Mucosa of descending colon (tissue), 3 donors: ENCODE measurements around the gene CHST11. TPM values are rescaled to one million over a fixed set of nuclear protein-coding genes. Genes with fewer than 3 reads are reported as not detected.
A peak's percentile ranks its signal among the peaks of the same experiment; 100 is the strongest.

Experiments
- ATAC-seq: fragments of 200-7000 bp; cut with Tn5 transposase; one replicate; pipeline ENCODE4 v1.9.1; 2020; ENCODE audit warnings: mild to moderate bottlenecking, moderate library complexity
- DNase-seq, 3 donors: peaks; one replicate each; pipeline ENCODE4 v3.0.0-alpha.2; 2020
- H3K36me3 ChIP-seq: fragments of 200-600 bp; one replicate; pipeline ENCODE4 v1.8.0; 2021; ENCODE audit warnings: low read depth, mild to moderate bottlenecking
- H3K4me1 ChIP-seq: fragments of 200-600 bp; one replicate; pipeline ENCODE4 v1.8.0; 2021; ENCODE audit warnings: low read depth, mild to moderate bottlenecking
- H3K4me3 ChIP-seq: fragments of 200-600 bp; one replicate; pipeline ENCODE4 v1.8.0; 2021; ENCODE audit warnings: mild to moderate bottlenecking
- H3K9me3 ChIP-seq: fragments of 200-600 bp; one replicate; pipeline ENCODE4 v1.8.0; 2021; ENCODE audit warnings: mild to moderate bottlenecking
- intact Hi-C, 2 donors: fragments of 100-400 bp; cut with DNase I in 1 of 2; cut with micrococcal nuclease in 1 of 2; formaldehyde crosslinking; loops; one replicate each; pipeline versions ENCODE4 v1.11.0 to v1.11.1; 2022; cut with DNase I, micrococcal nuclease
- total RNA-seq, 3 donors: library from RNA; stranded (reverse); fragmentation: NEBNext Ultra II Directional in 2 of 3; extraction: Animal tissue kit (Norgen Biotek cat#: 25700) in 2 of 3; gene quantifications; one replicate each; pipeline versions ENCODE4 v1.2.1 to v1.2.4, GENCODE V29; 2021 to 2023
- TF ChIP-seq, protein P1 (sequence below): fragments of 200-600 bp; IDR thresholded peaks from one replicate; pipeline ENCODE4 v1.8.0; 2022; ENCODE audit warnings: antibody characterized with exemption, mild to moderate bottlenecking
- donor health status: DM: no; HTN: no; CAD: no; lungs with moderate emphysema.
- donor health status: DM: no; HTN: no; CAD: no.
- donor health status: DM: no; HTN: yes; CAD: no.

The CHST11 gene
- total RNA-seq, 3 donors from 2014 or later: 3.3 to 15.2 (median 6.6) TPM

DNA sequence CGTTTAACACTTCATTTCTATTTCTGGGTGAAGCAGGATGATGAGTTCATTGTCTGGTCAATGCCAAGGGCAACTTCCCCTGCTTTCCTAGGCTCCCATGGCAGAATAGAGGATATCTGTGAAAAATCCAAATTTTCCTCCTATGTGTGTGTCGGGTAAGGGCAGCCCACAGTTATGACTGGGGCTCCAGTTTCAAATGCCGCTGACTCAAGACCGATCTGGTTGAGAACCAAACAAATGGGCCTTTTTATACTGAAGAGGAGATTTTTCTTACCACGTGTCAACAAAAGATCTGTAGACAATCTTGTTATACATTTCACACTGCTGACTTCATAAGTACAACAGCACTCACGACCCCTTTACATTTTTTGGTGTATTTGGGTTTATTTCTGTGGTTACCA is 120.8 kb downstream of the CHST11 start:
- Histone ChIP-seq H3K4me3 (no peak overlapping the region), H3K36me3 (no peaks in the 10 kb centered on the region), H3K9me3 (no peaks in the 10 kb centered on the region), H3K4me1 (peaks cover 3% of the 10 kb centered on the region)
- TF ChIP-seq, protein P1, sequence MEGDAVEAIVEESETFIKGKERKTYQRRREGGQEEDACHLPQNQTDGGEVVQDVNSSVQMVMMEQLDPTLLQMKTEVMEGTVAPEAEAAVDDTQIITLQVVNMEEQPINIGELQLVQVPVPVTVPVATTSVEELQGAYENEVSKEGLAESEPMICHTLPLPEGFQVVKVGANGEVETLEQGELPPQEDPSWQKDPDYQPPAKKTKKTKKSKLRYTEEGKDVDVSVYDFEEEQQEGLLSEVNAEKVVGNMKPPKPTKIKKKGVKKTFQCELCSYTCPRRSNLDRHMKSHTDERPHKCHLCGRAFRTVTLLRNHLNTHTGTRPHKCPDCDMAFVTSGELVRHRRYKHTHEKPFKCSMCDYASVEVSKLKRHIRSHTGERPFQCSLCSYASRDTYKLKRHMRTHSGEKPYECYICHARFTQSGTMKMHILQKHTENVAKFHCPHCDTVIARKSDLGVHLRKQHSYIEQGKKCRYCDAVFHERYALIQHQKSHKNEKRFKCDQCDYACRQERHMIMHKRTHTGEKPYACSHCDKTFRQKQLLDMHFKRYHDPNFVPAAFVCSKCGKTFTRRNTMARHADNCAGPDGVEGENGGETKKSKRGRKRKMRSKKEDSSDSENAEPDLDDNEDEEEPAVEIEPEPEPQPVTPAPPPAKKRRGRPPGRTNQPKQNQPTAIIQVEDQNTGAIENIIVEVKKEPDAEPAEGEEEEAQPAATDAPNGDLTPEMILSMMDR: no peak
- DNase-seq (no peak), ATAC-seq (no peak)
- intact Hi-C loops: no loop called here

DNA sequence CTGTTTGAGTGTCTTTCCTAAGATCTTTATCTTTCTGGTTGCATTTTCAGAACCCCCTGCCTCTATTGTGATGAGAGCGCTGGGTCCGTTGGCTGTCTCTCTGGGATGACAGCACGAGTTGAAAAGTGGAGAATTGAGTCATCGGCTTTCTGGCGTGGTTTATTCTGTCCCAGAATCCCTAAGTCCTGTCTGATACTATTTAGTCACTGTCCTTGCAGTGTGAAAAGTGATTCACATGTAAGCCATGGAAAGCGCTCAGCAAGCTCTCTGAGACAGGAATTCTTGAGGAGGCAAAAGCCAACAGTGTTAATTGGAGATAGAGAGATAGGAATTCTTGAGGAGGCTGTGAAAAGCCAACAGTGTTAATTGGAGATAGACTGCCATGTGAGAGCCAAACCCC is 121.7 kb downstream of the CHST11 start:
- DNase-seq (no peak), ATAC-seq (no peak)
- TF ChIP-seq, protein P1: no peak
- Histone ChIP-seq H3K4me3 (no peak overlapping the region), H3K4me1 (peaks cover 3% of the 10 kb centered on the region), H3K9me3 (no peaks in the 10 kb centered on the region), H3K36me3 (no peaks in the 10 kb centered on the region)
- intact Hi-C loops: no loop called here

DNA sequence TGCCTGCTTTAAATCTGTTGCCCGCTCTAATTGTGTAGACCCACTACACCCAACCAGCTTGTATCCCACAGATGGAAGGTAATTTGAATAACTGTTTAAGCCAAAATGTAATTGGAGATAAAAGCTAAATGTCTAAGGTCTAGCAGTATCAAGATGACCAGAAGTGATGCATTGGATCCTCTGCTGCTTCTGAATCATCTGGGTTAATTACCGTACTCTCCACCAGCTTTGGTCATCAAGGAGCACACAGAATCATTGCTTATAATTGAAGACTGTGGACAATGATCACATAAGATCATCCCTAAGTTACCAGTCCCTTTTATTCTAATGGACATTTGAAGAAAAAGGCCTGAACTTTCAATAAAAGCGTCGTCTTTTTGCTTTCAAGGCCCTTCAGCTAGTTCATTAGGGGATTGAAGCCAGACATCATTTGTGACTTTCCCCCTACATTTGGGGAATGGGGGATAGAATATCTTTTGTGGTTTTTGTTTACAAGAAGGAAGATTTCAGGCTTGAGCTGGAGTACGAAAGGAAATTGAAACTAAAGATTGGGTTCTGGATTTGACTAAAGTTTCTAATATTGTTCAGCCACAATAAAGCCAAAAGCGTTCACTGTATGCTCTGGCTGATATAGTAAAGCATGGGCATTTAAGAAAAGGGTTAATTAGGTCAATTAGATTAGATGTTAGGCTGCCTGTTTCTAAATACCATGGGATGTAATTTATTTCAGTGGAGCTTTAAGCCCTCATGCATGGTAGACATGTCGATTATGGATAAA is 123.2 kb downstream of the CHST11 start:
- DNase-seq (no peak), ATAC-seq (no peak)
- Histone ChIP-seq H3K4me3 (no peak overlapping the region), H3K9me3 (no peaks in the 10 kb centered on the region), H3K4me1 (peaks cover 3% of the 10 kb centered on the region), H3K36me3 (no peaks in the 10 kb centered on the region)
- TF ChIP-seq, protein P1: no peak
- intact Hi-C loops: loop anchor here in 1 of 2 donors (5.0 kb wide), 1 partner anchor 123 kb away; the partner anchor contains the start of gene CHST11

DNA sequence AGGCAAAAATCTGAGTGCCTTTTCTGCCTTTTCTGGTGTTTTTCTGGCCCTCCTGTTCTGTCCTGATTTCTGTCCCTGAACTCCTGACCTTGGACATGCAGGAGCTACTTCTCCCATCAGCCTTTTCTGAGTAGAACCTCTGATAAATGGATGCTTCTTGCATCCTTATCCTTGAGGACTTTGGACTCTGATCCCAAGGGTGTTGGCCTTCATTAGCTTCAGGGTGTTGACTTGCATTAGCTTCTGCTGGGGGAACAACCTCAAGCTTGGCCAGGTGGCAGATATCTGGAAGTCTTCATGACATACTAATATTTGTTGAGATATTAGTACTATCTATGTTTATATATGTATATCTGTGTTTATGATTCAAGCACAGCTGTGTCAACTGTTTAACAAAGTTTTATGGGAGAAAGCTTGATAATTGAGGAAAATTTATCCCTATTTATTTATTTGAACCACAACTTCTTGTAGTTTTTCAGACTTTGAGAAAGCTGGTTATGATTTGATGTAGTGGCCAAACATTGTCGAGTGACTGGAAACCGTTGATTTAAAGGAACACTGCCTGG is 124.3 kb downstream of the CHST11 start:
- TF ChIP-seq, protein P1: no peak
- Histone ChIP-seq H3K36me3 (no peaks in the 10 kb centered on the region), H3K4me1 (peaks cover 3% of the 10 kb centered on the region), H3K9me3 (no peaks in the 10 kb centered on the region), H3K4me3 (no peak overlapping the region)
- DNase-seq (no peak), ATAC-seq (no peak)
- intact Hi-C loops: loop anchor here in 1 of 2 donors (5.0 kb wide), 1 partner anchor 124 kb away; the partner anchor contains the start of gene CHST11

DNA sequence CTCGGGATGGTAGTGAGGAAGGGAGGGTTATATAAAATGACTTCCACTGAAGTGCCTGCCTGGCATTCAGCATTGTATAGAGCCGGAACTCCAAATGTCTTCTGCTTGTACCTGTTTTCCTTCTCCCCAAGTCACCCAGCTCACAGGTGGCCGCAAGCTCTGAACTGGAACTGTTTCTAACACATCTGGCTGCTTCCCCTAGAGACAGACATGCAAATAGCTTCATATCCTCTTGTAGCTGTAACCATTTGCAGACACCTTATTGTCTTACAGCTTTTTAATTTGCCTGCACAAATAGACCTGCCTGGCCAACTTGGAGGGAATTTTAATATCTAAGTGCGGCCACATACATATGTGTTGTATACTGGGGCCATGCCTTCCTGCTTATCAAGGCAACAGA is 126.0 kb downstream of the CHST11 start:
- no peak for DNase-seq
- no peaks in the 10 kb centered on the region for H3K9me3 ChIP-seq
- no peaks in the 10 kb centered on the region for H3K36me3 ChIP-seq
- ATAC-seq: peak; percentile 66
- no peak overlapping the region for H3K4me3 ChIP-seq
- intact Hi-C loops: loop anchor here in 1 of 2 donors (5.0 kb wide), 1 partner anchor 125 kb away; the partner anchor contains the start of gene CHST11
- peaks cover 3% of the 10 kb centered on the region for H3K4me1 ChIP-seq
- TF ChIP-seq, protein P1: no peak
